H1 (cell line): Measurements from ENCODE around the gene NEK2. TPM values are rescaled to one million over a fixed set of nuclear protein-coding genes. Genes with fewer than 3 reads are reported as not detected.

Experiments used
- CTCF ChIA-PET: fragments of 300-600 bp; sonication (Branson Sonifier 250); formaldehyde crosslinking; loops from one replicate; lab custom pipeline; 2021; ENCODE audit not compliant: partially characterized antibody; lab: Charles Lee
- POLR2A ChIA-PET: fragments of 300-600 bp; sonication (Branson Sonifier 250); formaldehyde crosslinking; loops from one replicate; lab custom pipeline; 2021; ENCODE audit warnings: inconsistent platforms; ENCODE audit not compliant: partially characterized antibody; lab: Charles Lee
- DNase-seq, 2 experiments: peaks; one replicate each; pipeline versions ENCODE4 v3.0.0 to v3.0.0-alpha.2; 2010 to 2022; ENCODE audit warnings: low spot score in 2 of 2, low read depth in 1 of 2, mixed read lengths in 1 of 2
- FAIRE-seq: peaks from 2 replicates; lab custom pipeline; 2011; peaks lifted over from hg19 to GRCh38; lab: Jason Lieb, UNC
- H2AFZ ChIP-seq: 2 replicates; pipeline ENCODE4 v1.8.1; 2012; ENCODE audit warnings: low read length, inconsistent platforms
- H2AK5ac ChIP-seq: 2 replicates; pipeline ENCODE4 v1.6.1; 2013; ENCODE audit warnings: low read depth, low read length
- H2BK120ac ChIP-seq: replicated peaks from 2 replicates; pipeline ENCODE3; 2013; ENCODE audit warnings: low read depth, low read length, inconsistent platforms
- H2BK12ac ChIP-seq: 2 replicates; pipeline ENCODE4 v1.6.1; 2013; ENCODE audit warnings: low read depth, low read length
- H2BK15ac ChIP-seq: 2 replicates; pipeline ENCODE4 v1.6.1; 2013; ENCODE audit warnings: low read length
- H2BK20ac ChIP-seq: 2 replicates; pipeline ENCODE4 v1.6.1; 2013; ENCODE audit warnings: low read length
- H2BK5ac ChIP-seq: 2 replicates; pipeline ENCODE4 v1.6.1; 2013; ENCODE audit warnings: low read depth, low read length
- H3K14ac ChIP-seq: 2 replicates; pipeline ENCODE4 v1.6.1; 2013; ENCODE audit warnings: inconsistent platforms; ENCODE audit not compliant: insufficient read length
- H3K18ac ChIP-seq: 2 replicates; pipeline ENCODE4 v1.6.1; 2013; ENCODE audit warnings: low read length; ENCODE audit errors: extremely low read depth
- H3K23ac ChIP-seq: 2 replicates; pipeline ENCODE4 v1.6.1; 2013; ENCODE audit warnings: inconsistent platforms; ENCODE audit not compliant: insufficient read length
- H3K23me2 ChIP-seq: 2 replicates; pipeline ENCODE4 v1.6.1; 2013; ENCODE audit warnings: low read depth, low read length
- H3K27ac ChIP-seq: 2 replicates; pipeline ENCODE4 v1.6.1; 2011; ENCODE audit warnings: low read depth, low read length, inconsistent platforms
- H3K27me3 ChIP-seq, 4 experiments: replicated peaks in 1 of 4; 1 replicate in 1 of 4; 2 replicates in 3 of 4; pipeline versions ENCODE4 v1.6.1 to v1.8.1; 2011 to 2013; ENCODE audit warnings: low read length in 3 of 4, mild to moderate bottlenecking in 3 of 4, inconsistent platforms in 2 of 4, mixed read lengths in 2 of 4, moderate library complexity in 1 of 4; ENCODE audit not compliant: control insufficient read depth in 3 of 4, insufficient read depth in 3 of 4; ENCODE audit errors: extremely low read depth in 1 of 4
- H3K36me3 ChIP-seq, 4 experiments: 2 replicates each; pipeline versions ENCODE4 v1.6.1 to v1.8.1; 2011 to 2013; ENCODE audit warnings: mild to moderate bottlenecking in 4 of 4, low read length in 3 of 4, moderate library complexity in 2 of 4, control low read depth in 1 of 4, inconsistent platforms in 1 of 4; ENCODE audit not compliant: insufficient read depth in 4 of 4, control insufficient read depth in 2 of 4
- H3K4ac ChIP-seq: replicated peaks from 2 replicates; pipeline ENCODE3; 2013; ENCODE audit warnings: low read length, low read depth, mixed read lengths, inconsistent platforms; ENCODE audit not compliant: insufficient read length
- H3K4me1 ChIP-seq, 4 experiments: replicated peaks in 1 of 4; 1 replicate in 1 of 4; 2 replicates in 3 of 4; pipeline versions ENCODE4 v1.6.1 to v1.8.1; 2011 to 2013; ENCODE audit warnings: low read length in 3 of 4, inconsistent platforms in 2 of 4, mixed read lengths in 1 of 4; ENCODE audit not compliant: insufficient read depth in 4 of 4, control insufficient read depth in 3 of 4
- H3K4me2 ChIP-seq, 2 experiments: 2 replicates each; pipeline versions ENCODE4 v1.6.1 to v1.8.1; 2011 to 2013; ENCODE audit warnings: low read depth in 2 of 2, low read length in 2 of 2, control low read depth in 1 of 2, inconsistent platforms in 1 of 2, mild to moderate bottlenecking in 1 of 2; ENCODE audit not compliant: insufficient read depth in 1 of 2
- H3K4me3 ChIP-seq, 4 experiments: fragments of 200-600, 300-600 bp in 1 of 4; sonication (generic), shearing (Covaris generic), sonication (Bioruptor Twin) in 1 of 4; 2 replicates each; pipeline versions ENCODE4 v1.5.1 to v1.8.1; 2011 to 2016; ENCODE audit warnings: low read length in 4 of 4, low read depth in 3 of 4, control low read depth in 2 of 4, inconsistent platforms in 2 of 4, mild to moderate bottlenecking in 2 of 4, mixed read lengths in 1 of 4, moderate library complexity in 1 of 4; ENCODE audit not compliant: insufficient read depth in 2 of 4; ENCODE audit errors: extremely low read depth in 1 of 4
- H3K56ac ChIP-seq: replicated peaks from 2 replicates; pipeline ENCODE3; 2013; ENCODE audit warnings: low read depth, mild to moderate bottlenecking, mixed read lengths, low read length, inconsistent platforms; ENCODE audit not compliant: insufficient read length
- H3K79me1 ChIP-seq: 2 replicates; pipeline ENCODE4 v1.6.1; 2013; ENCODE audit warnings: low read depth, low read length, control low read depth
- H3K79me2 ChIP-seq, 2 experiments: 2 replicates each; pipeline versions ENCODE4 v1.6.1 to v1.8.1; 2012 to 2013; ENCODE audit warnings: low read length in 2 of 2, mild to moderate bottlenecking in 2 of 2, inconsistent platforms in 1 of 2; ENCODE audit not compliant: insufficient read depth in 2 of 2, control insufficient read depth in 1 of 2
- H3K9ac ChIP-seq, 4 experiments: replicated peaks in 1 of 4; 1 replicate in 1 of 4; 2 replicates in 3 of 4; pipeline versions ENCODE4 v1.6.1 to v1.8.1; 2011 to 2013; ENCODE audit warnings: low read depth in 3 of 4, low read length in 3 of 4, control low read depth in 2 of 4, mild to moderate bottlenecking in 2 of 4, moderate library complexity in 2 of 4, inconsistent platforms in 1 of 4; ENCODE audit errors: extremely low read depth in 1 of 4
- H3K9me3 ChIP-seq, 2 experiments: 2 replicates each; pipeline versions ENCODE4 v1.6.1 to v1.8.1; 2012 to 2013; ENCODE audit warnings: mild to moderate bottlenecking in 2 of 2, moderate library complexity in 2 of 2, control low read depth in 1 of 2, inconsistent platforms in 1 of 2, low read depth in 1 of 2, low read length in 1 of 2, mixed read lengths in 1 of 2; ENCODE audit not compliant: insufficient read depth in 2 of 2
- H4K20me1 ChIP-seq, 2 experiments: replicated peaks in 1 of 2; 2 replicates each; pipeline versions ENCODE3 to v1.8.1; 2011 to 2013; ENCODE audit warnings: inconsistent platforms in 2 of 2, low read length in 2 of 2, mild to moderate bottlenecking in 1 of 2; ENCODE audit not compliant: insufficient read depth in 2 of 2, control insufficient read depth in 1 of 2
- H4K5ac ChIP-seq: 2 replicates; pipeline ENCODE4 v1.6.1; 2013; ENCODE audit warnings: low read length, low read depth, mixed read lengths, inconsistent platforms; ENCODE audit not compliant: insufficient read length
- H4K8ac ChIP-seq: 2 replicates; pipeline ENCODE4 v1.8.0; 2013; ENCODE audit warnings: mild to moderate bottlenecking, moderate library complexity, low read length, inconsistent platforms; ENCODE audit not compliant: insufficient read depth; ENCODE audit errors: extremely low read depth
- H4K91ac ChIP-seq: replicated peaks from 2 replicates; pipeline ENCODE3; 2013; ENCODE audit warnings: low read length, mixed read lengths, inconsistent platforms; ENCODE audit not compliant: insufficient read length
- NRF1 ChIP-seq: IDR thresholded peaks from 2 replicates; pipeline ENCODE4 v1.6.1; 2011; ENCODE audit warnings: mild to moderate bottlenecking, low read depth, low read length, improper control_type of control experiment
- WGBS, 2 experiments: shearing (Covaris generic) in 1 of 2; methylation state at CpG; one replicate each; pipeline versions ENCODE4 v1.1.6 to v1.1.7; 2013 to 2015; ENCODE audit warnings: low lambda C conversion rate in 2 of 2, mixed read lengths in 2 of 2, inconsistent platforms in 1 of 2, low coverage in 1 of 2, missing lambda C conversion rate in 1 of 2; ENCODE audit not compliant: insufficient replicate concordance in 2 of 2, insufficient coverage in 1 of 2, insufficient read length in 1 of 2; ENCODE audit errors: extremely low coverage in 1 of 2, missing lambda C conversion rate in 1 of 2; 5-methylcytosine and 5-hydroxymethylcytosine counted together
- polyA plus RNA-seq, 7 experiments: library from polyadenylated mRNA; depleted of rRNA in 3 of 7; stranded (reverse) in 5 of 7; unstranded in 2 of 7; fragments of >200 nt in 5 of 7; fragments of 200-250 nt in 2 of 7; gene quantifications; 1 replicate in 5 of 7; 2 replicates in 1 of 7; 4 replicates in 1 of 7; pipeline versions ENCODE4 v1.2.1 to v1.2.3, GENCODE V29; 2011 to 2013; ENCODE audit warnings: missing spikeins in 2 of 7, mixed read lengths in 2 of 7
- total RNA-seq: library from RNA; stranded (reverse); fragmentation: NEBNext Ultra II Directional; extraction: Animal tissue kit (Norgen Biotek cat#: 25700); gene quantifications from 2 replicates; pipeline ENCODE4 v1.2.1, GENCODE V29; 2021

NEK2 gene
- total and polyA plus RNA-seq, 2 of the 8 experiments (the other 6 are each of a cell fraction or from before 2014, with no cell fraction given): 8.4 to 22.9 TPM

DNA sequence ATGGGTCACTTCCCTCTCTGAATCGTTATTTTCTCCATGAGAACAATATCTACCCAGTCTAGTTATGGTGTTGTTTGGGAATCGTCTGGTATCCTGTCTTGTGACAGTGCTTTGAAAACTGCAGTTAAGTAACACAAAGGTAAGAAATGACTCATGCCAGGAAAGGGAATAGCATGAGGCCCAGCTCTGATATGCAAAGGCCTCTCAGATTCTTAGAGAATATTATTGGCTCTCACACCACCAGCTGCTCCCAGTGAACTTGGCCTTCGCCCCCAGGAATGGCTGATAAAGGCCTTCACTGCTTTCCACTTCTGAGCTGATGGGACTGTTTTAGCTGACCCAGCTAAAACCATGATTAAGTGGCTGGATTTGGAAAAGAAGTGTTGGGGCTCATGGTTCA, 27.1 kb downstream of the NEK2 start:
- no peak overlapping the region for H4K5ac ChIP-seq
- H3K9me3 ChIP-seq: no peaks in the 10 kb centered on the region
- H3K36me3 ChIP-seq: no peaks in the 10 kb centered on the region
- no peak overlapping the region for H4K8ac ChIP-seq
- no peak overlapping the region for H3K14ac ChIP-seq
- no peaks in the 10 kb centered on the region for H3K79me2 ChIP-seq
- no peak overlapping the region for H3K9ac ChIP-seq
- peaks cover 0 to 3% (median 2%) of the 10 kb centered on the region in 4 experiments; a peak in 2 of 7 replicates for H3K4me1 ChIP-seq
- no peak overlapping the region for H2AK5ac ChIP-seq
- WGBS, 2 experiments: 93% methylated on average over 3 of the region's 3 CpGs; no CpG with 5 or more reads in 1 of the 2 experiments
- no peak overlapping the region for H2BK20ac ChIP-seq
- H2BK120ac ChIP-seq: no peak overlapping the region
- no peaks in the 10 kb centered on the region for H4K20me1 ChIP-seq
- H3K56ac ChIP-seq: no peak overlapping the region
- no peak overlapping the region for H3K18ac ChIP-seq
- H2AFZ ChIP-seq: no peak overlapping the region
- H2BK15ac ChIP-seq: no peak overlapping the region
- H2BK5ac ChIP-seq: no peak overlapping the region
- no peaks in the 10 kb centered on the region; the same call in 1 of the 2 replicates for H3K23me2 ChIP-seq
- no peak for FAIRE-seq
- ChIA-PET POLR2A (interaction anchor here (1.0 kb wide), 1 partner anchor 133 kb away, joined by 3 read pairs; no protein-coding TSS in a partner anchor), CTCF (interaction anchor here (0.5 to 10.4 kb wide), 16 partner anchors 9 to 279 kb away, joined by 3 to 154 read pairs (median 4); partner anchors contain the start of gene RD3)
- H2BK12ac ChIP-seq: no peak overlapping the region
- H3K27ac ChIP-seq: no peak overlapping the region
- H3K27me3 ChIP-seq: no peaks in the 10 kb centered on the region
- no peak overlapping the region for H3K4ac ChIP-seq
- H4K91ac ChIP-seq: no peak overlapping the region
- H3K79me1 ChIP-seq: no peaks in the 10 kb centered on the region
- no peak overlapping the region for H3K4me3 ChIP-seq
- H3K4me2 ChIP-seq: no peak overlapping the region
- H3K23ac ChIP-seq: no peak overlapping the region
- no peak for DNase-seq
- no peak for TF ChIP-seq NRF1
